ENCODE results near the gene HS3ST3B1. TPM values are rescaled to one million over a fixed set of nuclear protein-coding genes. Genes with fewer than 3 reads are reported as not detected.

Gene HS3ST3B1
- total and polyA plus RNA-seq, 2 of the 4 experiments (the other 2 are of a cell fraction): 3.1 to 4.3 TPM

GRCh38 chr17:14398766-14399165 lies 97.9 kb downstream of the HS3ST3B1 start:
- Histone ChIP-seq H3K36me3 (ENCODE audit: control insufficient read depth, insufficient read depth, low read length) (no peaks in the 10 kb centered on the region), H4K5ac (ENCODE audit: low read depth, low read length) (no peak overlapping the region), H3K27me3 (ENCODE audit: control insufficient read depth, insufficient read depth, low read length) (no peaks in the 10 kb centered on the region; the same call in 1 of the 2 replicates), H2BK15ac (ENCODE audit: low read depth, low read length) (no peak overlapping the region), H3K9me1 (ENCODE audit: insufficient read depth, low read length) (no peaks in the 10 kb centered on the region), H3K14ac (replicated peaks; ENCODE audit: low read depth, low read length) (no peak overlapping the region), H2AK9ac (replicated peaks; ENCODE audit: low read depth, low read length, poor library complexity) (no peak overlapping the region), H2BK120ac (ENCODE audit: low read depth, low read length) (no peak overlapping the region), H2AFZ (replicated peaks; ENCODE audit: low read length, poor library complexity) (no peak overlapping the region), H3K9me3 (ENCODE audit: control insufficient read depth, insufficient read depth, low read length) (no peaks in the 10 kb centered on the region), H4K8ac (ENCODE audit: low read depth in 2 of 2, low read length in 2 of 2) (no peak overlapping the region), H3K79me1 (ENCODE audit: low read depth in 1 of 2, low read length in 2 of 2) (no peaks in the 10 kb centered on the region), H4K20me1 (ENCODE audit: insufficient read depth, low read length) (no peaks in the 10 kb centered on the region), H3K4me2 (ENCODE audit: low read depth, low read length) (no peak overlapping the region), H2AK5ac (ENCODE audit: low read depth, low read length) (no peak overlapping the region), H3K9ac (ENCODE audit: low read depth, low read length) (no peak overlapping the region), H3K18ac (ENCODE audit: low read depth, low read length) (no peak overlapping the region), H3K4me3 (ENCODE audit: insufficient read depth, low read depth, low read length) (no peak overlapping the region), H3K4ac (ENCODE audit: low read depth, low read length) (no peak overlapping the region), H4K91ac (ENCODE audit: insufficient read depth, low read depth, low read length) (no peak overlapping the region), H2BK5ac (ENCODE audit: low read depth, low read length, poor library complexity, severe bottlenecking) (no peak overlapping the region), H3K23ac (ENCODE audit: low read depth, low read length) (no peak overlapping the region), H3K4me1 (ENCODE audit: control insufficient read depth, insufficient read depth, low read length) (no peaks in the 10 kb centered on the region), H3K56ac (ENCODE audit: extremely low read depth, insufficient read depth, low read length) (no peak overlapping the region), H3K27ac (ENCODE audit: insufficient read depth, low read length) (no peak overlapping the region), H2BK20ac (ENCODE audit: low read depth, low read length) (no peak overlapping the region)
- DNase-seq (no peak), ATAC-seq (ENCODE audit: low read depth) (no peak)
- TF ChIP-seq CEBPB (IDR thresholded peaks at IDR 0.05; ENCODE audit: low read depth, low read length): peak; percentile 41; the same call in 1 of the 2 replicates
- no peak for TF ChIP-seq CHD1 (IDR thresholded peaks at IDR 0.05; ENCODE audit: low read depth, low read length)
- no TSS peak for BruUV-seq (replicated peaks)
- intact Hi-C loops (cut with micrococcal nuclease) (no loop called here), in situ Hi-C loops (cut with MboI; ENCODE audit: low sequenced_read_pairs) (no loop called here), dilution Hi-C loops (cut with HindIII; ENCODE audit: low sequenced_read_pairs, unreplicated experiment) (no loop called here)
- ChIA-PET POLR2A (ENCODE audit: unreplicated experiment) (no interaction called here), CTCF (no interaction called here)
- WGBS, 2 experiments (ENCODE audit: extremely low coverage in 2 of 2, insufficient read length in 1 of 2): no CpG with 5 or more reads among the region's 1 CpG

Other genes with a start within 250 kb of the HS3ST3B1 start
- gene COX10, start 231.6 kb upstream of the HS3ST3B1 start, total RNA-seq (2012; rRNA removed): 10.3 and 16.1 TPM in 2 replicates
- 12.2 and 15.4 TPM in 2 replicates for gene COX10, start 231.6 kb upstream of the HS3ST3B1 start, polyA plus RNA-seq (2012; rRNA removed)
- gene CDRT15, start 64.2 kb upstream of the HS3ST3B1 start, total RNA-seq (2012; rRNA removed): not detected in 2 replicates
- not detected in 2 replicates for gene CDRT15, start 64.2 kb upstream of the HS3ST3B1 start, polyA plus RNA-seq (2012; rRNA removed)